HUDEP-2 (cell line): ENCODE results near the gene ADAMTS17.
A peak's percentile ranks its signal among the peaks of the same experiment; 100 is the strongest.
"Not testable (repeated sequence)": the region's sequence is repeated elsewhere in the genome, so short reads cannot be mapped to it uniquely, and the experiment has no call there.

Experiments
- DNase-seq, 76 experiments: peaks; one replicate each; lab custom pipeline; 2025; ENCODE audit not compliant: unreplicated experiment in 76 of 76; lab: John Stamatoyannopoulos, UW

Gene ADAMTS17

DNA sequence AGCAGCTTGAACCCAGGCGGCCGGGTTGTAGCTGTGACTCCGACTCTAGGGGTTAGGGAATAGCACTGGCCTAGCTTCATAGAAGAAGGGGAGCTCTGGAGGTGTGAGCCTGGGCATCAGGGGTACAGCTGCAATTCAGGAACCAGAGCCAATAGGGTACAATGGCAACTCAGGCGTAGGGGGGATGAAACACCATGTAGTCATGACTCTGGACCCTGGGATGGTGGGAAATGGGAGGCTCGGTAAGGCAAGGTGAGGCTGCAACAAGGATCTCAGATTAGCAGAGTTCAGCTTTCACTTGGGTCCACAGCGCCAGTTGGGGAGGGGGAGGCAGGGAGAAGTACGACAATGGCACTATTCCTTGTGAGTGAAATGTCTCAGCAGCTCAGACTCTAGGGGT, 398.3 kb downstream of the ADAMTS17 start:
- no peak for DNase-seq

DNA sequence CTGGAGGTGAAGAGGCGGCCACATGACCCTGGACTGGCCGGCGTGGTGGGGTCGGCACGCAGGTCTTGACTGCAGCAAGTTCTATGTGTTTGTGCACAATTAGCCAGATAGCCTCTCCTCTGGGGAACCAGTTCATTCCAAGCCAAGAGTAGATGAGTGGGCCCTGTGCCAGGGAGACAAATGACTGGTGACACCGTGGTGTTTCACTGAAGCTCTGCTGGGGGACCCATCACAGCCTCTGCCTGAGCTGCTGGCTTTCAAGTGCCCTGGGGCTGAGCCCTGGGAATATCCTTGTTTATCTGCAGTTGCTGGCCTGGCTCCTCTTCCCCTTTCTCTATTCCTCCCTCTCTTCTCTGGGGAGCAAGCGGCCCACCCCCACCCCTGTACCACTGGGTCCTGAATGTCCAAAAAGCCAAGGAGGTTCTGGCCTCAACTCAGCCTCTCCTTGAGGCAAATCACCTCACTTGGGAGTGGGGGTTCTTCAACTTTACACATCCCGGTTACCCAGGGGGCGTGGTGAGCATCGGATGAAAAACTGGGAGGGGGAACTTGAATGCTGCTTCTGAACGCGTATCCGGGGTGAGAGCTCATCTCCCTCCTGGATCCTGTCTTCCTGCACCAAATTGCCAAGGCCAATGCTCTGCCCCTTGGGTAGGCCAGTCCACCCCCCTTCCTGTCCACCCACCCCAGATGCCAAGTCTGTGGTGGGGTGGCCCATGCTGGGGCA, 408.9 kb downstream of the ADAMTS17 start:
- DNase-seq: no peak

DNA sequence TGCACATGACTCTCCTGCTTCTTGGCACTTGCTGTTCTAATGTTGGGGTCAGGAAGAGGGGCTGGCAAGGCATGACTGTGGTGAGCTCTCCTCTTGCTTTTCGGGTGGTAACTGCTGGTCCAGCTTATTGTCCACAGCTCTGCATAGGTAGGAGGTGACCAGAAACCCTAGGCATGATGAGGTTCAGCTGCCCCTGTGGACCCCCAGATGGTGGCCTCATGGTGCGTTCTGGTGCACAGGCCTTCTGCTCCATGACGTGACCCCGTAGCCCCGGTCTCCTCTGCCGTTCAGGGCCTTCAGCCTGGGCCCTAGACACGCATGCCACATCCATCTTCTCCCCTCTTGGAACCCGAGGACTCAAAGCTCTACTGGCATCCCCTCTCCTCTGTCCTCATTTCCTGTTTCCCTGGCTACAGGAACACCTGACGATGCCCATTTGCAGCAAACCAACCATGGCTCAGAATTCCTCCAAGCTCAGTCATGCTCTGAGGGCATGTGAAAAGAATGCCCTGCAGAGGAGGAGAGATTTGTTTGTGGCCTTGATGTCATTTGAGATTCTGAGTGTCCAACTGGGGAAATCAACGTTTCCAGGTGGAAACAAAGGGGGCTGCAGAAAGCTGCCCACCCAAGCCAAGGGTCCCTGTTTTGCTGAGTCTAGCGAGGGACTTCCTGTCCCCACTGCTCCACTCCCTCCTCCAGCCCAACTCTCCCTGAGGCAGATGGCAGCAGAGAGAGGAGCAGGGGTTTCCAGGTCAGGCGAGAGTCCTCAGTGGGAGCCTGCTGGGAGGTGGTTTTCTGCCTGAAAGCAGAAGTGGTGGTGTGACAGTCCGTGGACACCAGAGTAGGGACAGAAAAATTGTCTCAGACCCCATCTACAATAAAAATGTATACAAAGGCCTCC, 409.8 kb downstream of the ADAMTS17 start:
- DNase-seq: no peak

DNA sequence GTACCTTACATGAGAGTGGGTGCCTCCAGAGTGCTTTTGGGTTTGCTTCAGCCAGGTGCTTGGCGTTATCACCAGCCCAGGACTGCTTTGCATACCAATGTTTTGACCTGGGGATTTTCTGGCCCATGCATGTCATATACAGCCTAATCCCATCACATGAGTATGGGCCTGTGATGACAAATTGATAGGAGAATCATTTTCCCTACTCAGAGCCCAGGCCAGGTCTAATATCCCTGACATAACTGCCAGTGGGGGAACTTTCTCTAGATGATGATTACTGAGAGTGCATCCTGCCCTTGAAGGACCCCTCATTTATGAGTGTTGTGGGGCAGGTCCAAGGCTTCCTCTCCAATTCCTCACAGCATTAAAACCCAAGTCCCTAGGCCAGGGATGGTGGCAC, 411.1 kb downstream of the ADAMTS17 start:
- no peak for DNase-seq

DNA sequence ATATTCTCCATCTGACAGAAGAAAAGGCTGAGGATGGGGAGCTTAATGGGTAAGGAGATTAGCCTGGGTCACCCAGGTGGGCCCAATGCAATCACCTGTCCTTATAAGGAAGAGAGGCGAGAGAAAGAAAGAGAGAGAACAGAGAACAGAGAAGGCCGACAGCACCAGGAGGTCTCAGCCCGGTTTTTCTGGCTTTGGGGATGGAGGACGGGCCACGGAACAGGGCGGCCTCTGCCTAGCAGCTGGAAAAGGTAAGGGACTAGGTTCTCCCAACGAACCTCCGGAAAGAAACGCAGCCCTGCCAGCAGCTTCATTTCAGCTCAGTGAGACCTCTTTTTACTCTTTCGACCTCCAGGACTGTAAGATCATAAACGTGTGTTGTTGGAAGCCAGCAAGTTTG, 412.5 kb downstream of the ADAMTS17 start:
- no peak for DNase-seq

DNA sequence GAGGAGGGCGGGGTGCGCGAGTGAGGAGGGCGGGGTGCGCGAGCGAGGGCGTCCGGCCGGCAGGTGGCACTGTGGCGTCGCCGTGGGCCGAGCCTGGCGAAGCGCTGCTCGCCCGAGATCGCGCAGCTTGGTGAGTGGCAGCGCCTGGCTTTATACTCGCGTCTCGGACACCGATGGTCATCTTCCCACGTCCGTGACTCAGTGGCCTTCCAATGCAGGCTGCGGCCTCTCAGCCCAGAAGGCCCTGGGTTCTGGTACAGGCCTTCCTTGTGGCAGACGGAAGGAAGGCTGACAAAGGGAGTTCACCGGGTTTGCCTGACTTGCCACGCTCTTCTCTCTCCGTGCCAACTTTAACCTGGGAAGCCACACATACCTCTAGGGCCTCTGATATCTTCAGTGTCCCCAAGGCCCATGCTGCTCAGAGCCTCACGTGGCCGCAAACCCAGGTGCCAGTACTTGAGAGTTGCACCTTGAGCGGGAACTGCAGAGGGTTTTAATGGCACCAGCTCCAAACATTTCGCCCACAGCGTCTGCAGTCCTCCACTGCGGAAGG, 413.3 kb downstream of the ADAMTS17 start:
- DNase-seq: peak in 62 of 76 experiments; percentile 2 to 76 (median 52)

DNA sequence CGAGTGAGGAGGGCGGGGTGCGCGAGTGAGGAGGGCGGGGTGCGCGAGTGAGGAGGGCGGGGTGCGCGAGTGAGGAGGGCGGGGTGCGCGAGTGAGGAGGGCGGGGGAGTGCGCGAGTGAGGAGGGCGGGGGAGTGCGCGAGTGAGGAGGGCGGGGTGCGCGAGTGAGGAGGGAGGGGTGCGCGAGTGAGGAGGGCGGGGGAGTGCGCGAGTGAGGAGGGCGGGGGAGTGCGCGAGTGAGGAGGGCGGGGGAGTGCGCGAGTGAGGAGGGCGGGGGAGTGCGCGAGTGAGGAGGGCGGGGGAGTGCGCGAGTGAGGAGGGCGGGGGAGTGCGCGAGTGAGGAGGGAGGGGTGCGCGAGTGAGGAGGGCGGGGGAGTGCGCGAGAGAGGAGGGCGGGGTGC, 415.2 kb downstream of the ADAMTS17 start:
- not testable (repeated sequence) for DNase-seq

DNA sequence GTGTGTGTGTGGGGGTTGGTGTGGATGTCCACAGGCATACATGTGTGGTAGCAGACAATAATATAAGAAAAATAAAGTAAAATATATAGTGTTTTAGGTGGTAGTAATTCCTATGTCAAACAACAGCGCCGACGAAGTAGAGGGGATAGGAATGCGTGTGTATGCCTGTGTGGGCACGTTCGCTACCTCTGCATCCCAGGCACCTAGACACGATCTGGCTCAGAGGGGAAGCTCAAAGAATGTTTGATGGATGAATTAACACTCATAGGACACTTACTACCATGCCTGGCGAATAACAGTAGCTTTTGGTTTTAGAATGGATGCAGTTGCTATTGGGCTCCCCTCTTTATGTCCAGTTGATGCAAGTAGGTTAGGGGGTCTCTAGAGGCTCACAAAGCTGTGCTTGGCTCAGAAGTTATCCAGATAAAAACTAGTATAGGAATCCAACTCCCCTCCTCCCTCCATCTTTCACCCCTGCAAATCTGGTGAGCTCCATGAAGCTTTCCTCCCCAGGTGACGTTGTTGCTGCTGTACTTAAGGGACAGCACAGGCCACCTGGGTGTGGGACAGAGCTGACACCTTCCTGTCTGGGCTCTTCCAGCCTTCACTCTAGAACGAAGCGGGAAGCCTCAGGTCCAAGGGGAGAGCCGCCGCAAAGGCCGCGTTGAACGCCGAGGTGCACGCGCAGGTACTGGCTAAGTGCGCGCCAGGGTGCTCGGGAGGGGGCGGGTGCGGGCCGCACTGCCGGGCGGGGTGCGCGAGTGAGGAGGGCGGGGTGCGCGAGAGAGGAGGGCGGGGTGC, 415.9 kb downstream of the ADAMTS17 start:
- DNase-seq: peak in 50 of 76 experiments; percentile 8 to 69 (median 47)

DNA sequence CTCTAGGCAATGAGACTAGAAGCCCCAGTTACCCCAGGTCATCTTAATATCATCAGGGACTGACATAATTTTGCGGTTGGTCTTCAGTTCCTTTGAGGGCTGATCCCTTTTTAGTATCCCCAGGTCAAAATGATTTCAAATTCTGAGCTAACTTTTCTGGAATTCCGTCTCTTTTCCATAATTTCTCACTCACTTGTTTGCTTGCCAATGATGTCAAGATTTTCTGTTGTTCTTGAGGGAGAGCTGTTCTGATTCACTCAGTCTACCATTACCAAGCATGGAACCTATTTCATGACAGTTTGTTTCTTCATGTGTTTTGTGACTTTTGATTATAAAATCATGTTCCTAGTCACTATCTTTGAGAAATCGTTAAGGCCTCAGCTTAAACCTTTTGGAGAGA, 418.1 kb downstream of the ADAMTS17 start:
- no peak for DNase-seq
